ENCODE data around the gene NUDCD3. TPM values are rescaled to one million over a fixed set of nuclear protein-coding genes. Genes with fewer than 3 reads are reported as not detected.

The NUDCD3 gene
- total RNA-seq, 3 donors from 2014 or later, result 68.4 to 80.3 (median 75.7) TPM

- no peak for DNase-seq
- no peak overlapping the region for H3K4me3 Mint-ChIP-seq
- H3K36me3 Mint-ChIP-seq (ENCODE audit: insufficient read depth), result peaks cover 23% of the 10 kb centered on the region
- H3K27me3 Mint-ChIP-seq (ENCODE audit: low read depth), result no peaks in the 10 kb centered on the region
- no peaks in the 10 kb centered on the region for H3K9me3 Mint-ChIP-seq
- no peak for ATAC-seq
- no peaks in the 10 kb centered on the region for H3K4me1 Mint-ChIP-seq (ENCODE audit: low read depth)
Measured at GRCh38 chr7:44398953-44399574, 91.4 kb downstream of the NUDCD3 start.

DNA sequence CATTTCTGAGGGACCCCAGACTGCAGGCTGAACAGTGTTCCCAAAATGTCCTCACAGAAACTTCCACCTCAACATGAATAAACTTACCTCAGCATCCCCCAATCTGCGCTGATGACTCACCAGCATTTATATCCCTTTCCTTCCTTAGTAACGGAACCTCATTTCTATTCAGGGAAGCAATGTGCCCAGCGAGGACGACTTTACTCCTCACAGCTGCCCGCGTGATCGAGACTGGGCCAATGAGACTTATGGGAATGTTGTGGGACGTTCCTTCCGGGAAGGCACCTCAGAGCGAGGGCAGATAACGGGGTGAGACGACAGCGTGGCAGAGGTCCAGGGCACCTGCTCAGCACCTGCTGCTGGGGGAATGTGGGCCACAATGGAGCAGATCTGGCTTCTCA, 91.9 kb downstream of the NUDCD3 start:
- DNase-seq (no peak), ATAC-seq (no peak)
- no peaks in the 10 kb centered on the region for H3K4me1 Mint-ChIP-seq (ENCODE audit: low read depth)
- no peak overlapping the region for H3K4me3 Mint-ChIP-seq
- H3K27me3 Mint-ChIP-seq (ENCODE audit: low read depth), result no peaks in the 10 kb centered on the region
- no peaks in the 10 kb centered on the region for H3K9me3 Mint-ChIP-seq
- H3K36me3 Mint-ChIP-seq (ENCODE audit: insufficient read depth), result peaks cover 22% of the 10 kb centered on the region

- no peaks in the 10 kb centered on the region for H3K4me1 Mint-ChIP-seq (ENCODE audit: low read depth)
- no peak for ATAC-seq
- no peaks in the 10 kb centered on the region for H3K27me3 Mint-ChIP-seq (ENCODE audit: low read depth)
- peaks cover 19% of the 10 kb centered on the region for H3K36me3 Mint-ChIP-seq (ENCODE audit: insufficient read depth)
- H3K4me3 Mint-ChIP-seq, result no peak overlapping the region
- H3K9me3 Mint-ChIP-seq, result no peaks in the 10 kb centered on the region
- no peak for DNase-seq
Measured at GRCh38 chr7:44396931-44397545, 93.4 kb downstream of the NUDCD3 start.

- no peak for ATAC-seq
- Mint-ChIP-seq H3K4me1 (ENCODE audit: low read depth) (no peaks in the 10 kb centered on the region), H3K36me3 (ENCODE audit: insufficient read depth) (peaks cover 23% of the 10 kb centered on the region), H3K27me3 (ENCODE audit: low read depth) (no peaks in the 10 kb centered on the region), H3K4me3 (no peak overlapping the region), H3K9me3 (no peaks in the 10 kb centered on the region)
- no peak for DNase-seq
Measured at GRCh38 chr7:44396496-44396895, 94.0 kb downstream of the NUDCD3 start.

DNA sequence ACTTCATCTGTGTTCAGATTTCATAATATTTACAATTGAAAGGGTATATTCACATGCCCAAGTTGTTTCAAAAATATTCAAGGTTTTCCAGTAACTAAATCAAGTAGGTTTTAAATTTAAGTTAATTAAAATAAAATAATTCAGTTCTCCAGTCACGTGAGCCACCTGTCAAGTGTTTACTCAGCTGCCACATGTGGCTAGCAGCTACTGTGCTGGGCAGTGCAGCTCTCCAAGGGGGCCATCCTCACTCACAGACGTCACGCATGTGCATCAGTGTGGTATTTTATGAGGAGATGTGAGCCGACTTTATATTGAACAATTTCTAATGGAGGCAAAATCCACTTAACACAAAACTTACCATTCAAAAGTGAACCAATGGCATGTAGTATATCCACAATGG, 95.4 kb downstream of the NUDCD3 start:
- Mint-ChIP-seq H3K27me3 (ENCODE audit: low read depth) (no peaks in the 10 kb centered on the region), H3K36me3 (ENCODE audit: insufficient read depth) (peaks cover 26% of the 10 kb centered on the region), H3K4me1 (ENCODE audit: low read depth) (no peaks in the 10 kb centered on the region), H3K4me3 (no peak overlapping the region), H3K9me3 (no peaks in the 10 kb centered on the region)
- ATAC-seq (no peak), DNase-seq (no peak)

GRCh38 chr7:44394636-44395035, 95.8 kb downstream of the NUDCD3 start:
- ATAC-seq, result no peak

GRCh38 chr7:44394112-44394447, 96.4 kb downstream of the NUDCD3 start:
- Mint-ChIP-seq H3K9me3 (no peaks in the 10 kb centered on the region), H3K27me3 (ENCODE audit: low read depth) (no peaks in the 10 kb centered on the region), H3K4me3 (no peak overlapping the region), H3K4me1 (ENCODE audit: low read depth) (no peaks in the 10 kb centered on the region), H3K36me3 (ENCODE audit: insufficient read depth) (peaks cover 30% of the 10 kb centered on the region)
- DNase-seq (no peak), ATAC-seq (no peak)

More at GRCh38 chr7:44394636-44395035, 95.8 kb downstream of the NUDCD3 start:
- Mint-ChIP-seq H3K9me3 (no peaks in the 10 kb centered on the region), H3K36me3 (ENCODE audit: insufficient read depth) (peaks cover 28% of the 10 kb centered on the region), H3K4me3 (no peak overlapping the region), H3K4me1 (ENCODE audit: low read depth) (no peaks in the 10 kb centered on the region), H3K27me3 (ENCODE audit: low read depth) (no peaks in the 10 kb centered on the region)
- DNase-seq, result no peak

- Mint-ChIP-seq H3K4me1 (ENCODE audit: low read depth) (no peaks in the 10 kb centered on the region), H3K4me3 (no peak overlapping the region), H3K27me3 (ENCODE audit: low read depth) (no peaks in the 10 kb centered on the region), H3K36me3 (ENCODE audit: insufficient read depth) (peaks cover 30% of the 10 kb centered on the region), H3K9me3 (no peaks in the 10 kb centered on the region)
- DNase-seq, result no peak
- ATAC-seq, result no peak
Measured at GRCh38 chr7:44393238-44394111, 97.0 kb downstream of the NUDCD3 start.

DNA sequence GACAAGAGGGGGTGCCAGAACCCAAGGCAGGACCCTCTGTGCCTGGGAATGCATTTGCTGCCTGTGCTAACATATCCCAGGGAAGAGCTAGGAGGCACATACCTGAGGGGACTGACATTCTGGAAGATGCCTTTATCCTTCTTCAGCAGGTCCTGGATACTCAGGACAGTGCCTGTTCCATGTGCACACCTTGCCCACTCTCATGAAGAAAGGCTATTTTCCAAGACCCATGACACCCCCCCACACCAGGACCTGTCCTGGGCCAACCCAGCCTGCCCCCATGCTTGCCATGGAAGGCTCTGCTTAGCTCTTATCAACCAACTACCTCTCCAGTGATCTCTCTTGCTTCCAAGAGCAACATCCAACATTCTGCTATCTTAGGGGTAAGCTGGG, 97.8 kb downstream of the NUDCD3 start:
- no peaks in the 10 kb centered on the region for H3K27me3 Mint-ChIP-seq (ENCODE audit: low read depth)
- H3K4me1 Mint-ChIP-seq (ENCODE audit: low read depth), result no peaks in the 10 kb centered on the region
- H3K4me3 Mint-ChIP-seq, result no peak overlapping the region
- H3K9me3 Mint-ChIP-seq, result no peaks in the 10 kb centered on the region
- no peak for ATAC-seq
- DNase-seq, result no peak
- peaks cover 32% of the 10 kb centered on the region for H3K36me3 Mint-ChIP-seq (ENCODE audit: insufficient read depth)

DNA sequence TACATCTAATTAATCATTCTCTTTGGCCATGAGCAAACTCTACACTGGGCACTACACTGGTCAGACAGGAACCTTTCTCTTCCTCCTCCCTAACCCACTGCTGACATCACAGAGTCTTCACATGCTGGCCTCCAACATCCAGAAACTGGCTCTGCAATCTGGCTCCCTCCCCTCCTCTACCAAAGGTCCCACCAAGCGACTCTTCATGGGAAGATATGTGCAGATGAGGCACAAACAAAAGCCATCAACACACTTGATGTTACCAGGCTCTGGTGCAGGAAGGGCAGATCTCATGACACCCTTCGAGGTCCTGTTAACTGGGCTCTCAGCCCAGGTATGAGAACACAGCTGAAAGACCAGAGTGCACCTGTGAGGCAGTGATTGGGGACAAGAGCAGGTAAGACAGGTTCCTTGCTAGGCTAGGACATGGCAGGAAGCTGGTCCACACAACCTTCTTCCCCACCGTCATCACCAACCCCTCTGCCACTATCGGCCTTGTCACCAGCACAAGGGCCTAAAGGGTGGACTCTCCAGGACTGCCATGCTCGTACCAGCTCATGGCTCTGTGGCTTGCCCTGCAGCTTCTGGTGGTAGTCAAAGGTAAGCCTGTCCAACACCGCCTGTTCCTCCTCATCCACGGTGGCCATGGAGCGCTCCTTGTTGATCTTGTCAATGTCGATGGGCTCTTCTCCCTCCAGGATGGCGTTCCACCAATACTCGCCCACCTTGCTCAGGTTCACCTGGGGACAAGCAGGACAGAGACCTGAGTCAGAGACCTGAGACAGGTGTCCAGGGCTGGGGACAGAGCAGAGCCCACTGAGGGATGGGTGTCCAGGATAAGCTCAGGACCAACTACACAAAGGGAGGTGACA, 98.5 kb downstream of the NUDCD3 start:
- Mint-ChIP-seq H3K36me3 (ENCODE audit: insufficient read depth) (peaks cover 35% of the 10 kb centered on the region), H3K9me3 (no peaks in the 10 kb centered on the region), H3K27me3 (ENCODE audit: low read depth) (no peaks in the 10 kb centered on the region), H3K4me3 (no peak overlapping the region), H3K4me1 (ENCODE audit: low read depth) (no peaks in the 10 kb centered on the region)
- DNase-seq (no peak), ATAC-seq (no peak)

DNA sequence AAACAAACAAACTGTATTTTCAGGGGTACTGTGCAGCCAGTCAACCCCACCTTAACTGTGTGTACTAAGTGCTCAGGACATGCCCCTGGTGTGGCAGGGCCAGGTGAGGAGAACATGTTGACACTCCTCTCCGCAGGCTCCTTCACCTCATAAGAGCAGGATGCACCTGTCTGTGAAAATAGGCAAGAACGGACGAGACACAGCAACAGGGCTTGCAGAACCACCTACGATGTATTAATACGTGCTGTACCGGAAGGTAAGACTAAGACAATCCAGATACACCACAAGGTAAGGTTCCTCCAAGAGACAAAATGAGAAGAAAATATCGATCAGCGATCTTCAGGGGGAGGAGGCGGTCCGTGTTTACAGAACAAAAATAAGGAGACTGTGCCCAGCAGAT, 99.3 kb downstream of the NUDCD3 start:
- no peaks in the 10 kb centered on the region for H3K4me1 Mint-ChIP-seq (ENCODE audit: low read depth)
- H3K9me3 Mint-ChIP-seq, result no peaks in the 10 kb centered on the region
- H3K36me3 Mint-ChIP-seq (ENCODE audit: insufficient read depth), result peaks cover 36% of the 10 kb centered on the region
- H3K27me3 Mint-ChIP-seq (ENCODE audit: low read depth), result no peaks in the 10 kb centered on the region
- ATAC-seq (no peak), DNase-seq (no peak)
- no peak overlapping the region for H3K4me3 Mint-ChIP-seq

GRCh38 chr7:44390701-44391100, 99.8 kb downstream of the NUDCD3 start:
- Mint-ChIP-seq H3K27me3 (ENCODE audit: low read depth) (no peaks in the 10 kb centered on the region), H3K9me3 (no peaks in the 10 kb centered on the region), H3K36me3 (ENCODE audit: insufficient read depth) (peaks cover 36% of the 10 kb centered on the region), H3K4me3 (no peak overlapping the region), H3K4me1 (ENCODE audit: low read depth) (no peaks in the 10 kb centered on the region)
- DNase-seq (no peak), ATAC-seq (no peak)

DNA sequence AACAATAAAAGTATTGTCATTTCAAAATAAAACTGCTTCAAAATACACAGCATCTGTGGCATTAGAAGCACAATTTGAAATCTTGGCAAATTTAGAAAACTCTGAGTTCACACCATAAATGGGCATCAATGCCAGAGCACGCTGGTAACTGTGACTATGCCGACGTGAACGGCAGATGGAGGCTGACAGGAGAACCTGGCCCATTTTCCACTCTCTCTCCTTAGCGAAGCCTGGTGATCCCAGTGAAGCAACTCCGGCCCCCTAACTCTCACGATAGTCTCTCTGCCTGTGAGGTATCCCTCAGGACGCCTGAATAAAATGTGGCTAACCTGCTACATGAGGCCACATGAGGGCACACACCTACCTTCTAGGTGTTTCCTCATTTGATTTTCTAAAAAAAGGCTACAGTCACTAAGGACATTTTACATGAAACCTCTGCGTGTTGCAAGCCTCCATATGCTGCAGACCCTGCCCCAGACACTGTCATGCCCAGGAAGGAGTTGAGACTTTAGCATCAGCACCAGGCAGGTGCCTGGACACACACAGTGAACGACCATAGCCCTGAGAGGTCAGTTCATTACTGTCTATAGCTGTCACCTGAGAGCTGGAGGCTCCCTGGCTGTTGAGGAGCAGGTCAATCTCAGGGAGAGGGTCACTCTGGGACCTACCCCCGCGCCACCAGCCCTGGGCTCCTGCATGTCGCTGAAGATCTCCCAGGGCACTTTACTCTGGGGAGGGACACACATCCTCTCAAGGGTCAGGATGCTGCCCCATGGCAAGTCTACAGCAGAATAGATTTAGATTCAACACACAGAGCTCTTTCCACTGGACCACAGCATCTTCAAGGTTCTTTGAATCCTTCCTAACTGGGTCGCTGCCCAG, 102.1 kb downstream of the NUDCD3 start:
- peaks cover 42% of the 10 kb centered on the region for H3K36me3 Mint-ChIP-seq (ENCODE audit: insufficient read depth)

More for the DNA sequence above, 102.1 kb downstream of the NUDCD3 start:
- Mint-ChIP-seq H3K27me3 (ENCODE audit: low read depth) (no peaks in the 10 kb centered on the region), H3K9me3 (no peaks in the 10 kb centered on the region), H3K4me3 (no peak overlapping the region), H3K4me1 (ENCODE audit: low read depth) (no peaks in the 10 kb centered on the region)
- no peak for ATAC-seq
- DNase-seq, result no peak

All from activated T-cell treated with anti-CD3 and anti-CD28 coated beads, Interleukin-2, amount 50 U/mL, for 4 hours (primary cell).